ENCODE results near the gene R3HDM2.

Gene R3HDM2

DNA sequence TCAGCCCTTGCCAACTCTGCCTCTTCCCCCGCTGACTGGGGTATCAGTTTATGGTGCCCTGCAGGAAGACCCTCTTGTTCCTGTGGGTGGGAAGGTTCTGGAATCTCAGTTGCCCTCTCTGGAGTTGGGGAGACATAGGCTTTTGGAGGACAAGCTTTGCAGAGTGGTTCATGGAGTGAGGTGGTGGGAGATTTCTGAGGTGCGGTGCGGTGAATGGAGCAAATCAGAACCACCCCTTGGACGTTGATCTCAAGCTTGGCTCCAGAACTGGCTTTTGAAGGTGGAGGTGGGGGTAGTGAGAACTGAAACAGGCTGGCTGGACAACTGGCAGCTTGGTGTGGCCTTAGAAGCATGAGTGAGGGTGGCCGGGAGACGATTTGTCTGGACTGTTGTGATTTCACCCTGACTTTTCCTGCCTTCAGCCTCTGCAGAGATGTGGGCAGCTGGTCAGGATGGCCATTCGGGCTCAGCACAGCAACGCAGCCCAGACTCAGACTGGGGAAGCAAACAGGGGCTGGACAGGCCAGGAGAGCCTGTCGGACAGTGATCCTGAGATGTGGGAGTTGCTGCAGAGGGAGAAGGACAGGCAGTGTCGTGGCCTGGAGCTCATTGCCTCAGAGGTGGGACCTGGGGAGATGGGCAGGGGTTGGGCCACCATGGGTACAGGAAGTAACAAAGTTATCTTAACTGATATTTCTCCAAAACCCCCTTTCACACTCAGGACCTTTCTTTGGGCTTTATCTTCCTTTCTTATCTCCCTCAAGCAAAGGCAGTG lies 200.3 kb downstream of the R3HDM2 start:
- no peak for TF ChIP-seq GATA2 (IDR thresholded peaks at IDR 0.05; ENCODE audit: low read depth, low read length)

DNA sequence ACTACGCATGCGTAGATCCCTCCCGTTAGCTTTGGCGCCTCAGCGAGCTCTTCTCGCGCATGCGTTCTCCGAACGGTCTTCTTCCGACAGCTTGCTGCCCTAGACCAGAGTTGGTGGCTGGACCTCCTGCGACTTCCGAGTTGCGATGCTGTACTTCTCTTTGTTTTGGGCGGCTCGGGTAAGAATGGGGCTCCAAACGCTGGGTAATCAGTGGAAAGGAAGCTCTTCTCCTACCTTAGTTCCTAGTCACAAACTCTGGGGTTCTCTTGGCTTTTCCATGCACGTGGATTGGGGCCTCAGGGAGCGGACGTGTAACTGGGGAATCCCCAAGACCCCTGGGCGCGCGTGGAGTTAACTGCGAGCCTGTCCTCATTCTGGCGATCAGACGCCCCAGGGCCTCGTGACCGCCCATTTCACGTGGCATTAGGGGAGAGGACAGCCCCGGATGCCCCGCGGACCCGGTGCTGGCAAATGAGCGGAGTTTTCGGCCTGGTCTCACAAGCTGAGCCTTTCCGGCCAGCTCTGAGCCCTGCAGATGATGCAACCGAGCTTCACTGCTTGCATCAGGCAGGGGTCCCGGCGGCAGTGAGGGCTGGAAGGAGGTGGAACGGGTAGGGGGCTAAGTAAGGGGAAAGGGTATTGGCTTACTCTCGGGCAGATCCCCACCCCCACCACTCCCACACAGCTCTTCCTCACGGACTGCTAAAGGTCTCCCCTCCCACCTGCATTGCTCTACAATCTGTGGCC lies 201.0 kb downstream of the R3HDM2 start, which contains the start of gene SHMT2:
TSS of gene SHMT2 (plus strand) at position 78 of the 747 bp plus-strand sequence. CDS start at position 146, 68 bp downstream.
- TF ChIP-seq GATA3 (IDR thresholded peaks at IDR 0.05; ENCODE audit: low read depth, low read length) = no peak
- TF ChIP-seq GATA2 (IDR thresholded peaks at IDR 0.05; ENCODE audit: low read depth, low read length) = no peak

DNA sequence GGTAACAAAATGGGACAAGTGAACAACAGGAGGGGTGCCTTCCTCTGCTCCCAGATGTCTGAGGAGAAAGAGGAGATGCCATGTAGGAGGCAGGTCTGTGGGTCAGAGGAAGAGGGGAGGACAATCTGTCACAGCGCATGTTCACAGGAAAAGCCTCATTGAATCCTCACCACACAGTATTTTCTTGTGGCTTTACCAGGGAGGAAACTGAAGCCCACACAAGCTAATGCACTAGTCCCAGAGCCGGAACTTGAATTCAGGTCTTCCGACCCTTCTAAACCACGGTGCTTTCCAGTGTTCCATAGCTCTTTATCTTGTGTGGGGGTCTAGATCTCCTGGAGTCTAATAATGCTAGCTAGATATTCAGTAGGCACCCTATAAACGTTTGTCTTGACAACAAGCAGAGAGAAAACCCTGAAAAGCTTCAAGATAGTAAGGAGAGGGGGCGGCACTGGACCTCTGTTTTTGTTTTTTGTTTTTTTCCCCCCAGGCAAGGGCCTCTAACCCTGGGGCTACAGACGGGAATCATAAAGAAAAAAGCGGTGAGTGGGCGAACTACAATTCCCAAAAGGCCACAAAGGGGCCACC lies 201.7 kb downstream of the R3HDM2 start:
- TF ChIP-seq GATA3 (IDR thresholded peaks at IDR 0.05; ENCODE audit: low read depth, low read length) = no peak
- TF ChIP-seq GATA2 (IDR thresholded peaks at IDR 0.05; ENCODE audit: low read depth, low read length) = no peak

DNA sequence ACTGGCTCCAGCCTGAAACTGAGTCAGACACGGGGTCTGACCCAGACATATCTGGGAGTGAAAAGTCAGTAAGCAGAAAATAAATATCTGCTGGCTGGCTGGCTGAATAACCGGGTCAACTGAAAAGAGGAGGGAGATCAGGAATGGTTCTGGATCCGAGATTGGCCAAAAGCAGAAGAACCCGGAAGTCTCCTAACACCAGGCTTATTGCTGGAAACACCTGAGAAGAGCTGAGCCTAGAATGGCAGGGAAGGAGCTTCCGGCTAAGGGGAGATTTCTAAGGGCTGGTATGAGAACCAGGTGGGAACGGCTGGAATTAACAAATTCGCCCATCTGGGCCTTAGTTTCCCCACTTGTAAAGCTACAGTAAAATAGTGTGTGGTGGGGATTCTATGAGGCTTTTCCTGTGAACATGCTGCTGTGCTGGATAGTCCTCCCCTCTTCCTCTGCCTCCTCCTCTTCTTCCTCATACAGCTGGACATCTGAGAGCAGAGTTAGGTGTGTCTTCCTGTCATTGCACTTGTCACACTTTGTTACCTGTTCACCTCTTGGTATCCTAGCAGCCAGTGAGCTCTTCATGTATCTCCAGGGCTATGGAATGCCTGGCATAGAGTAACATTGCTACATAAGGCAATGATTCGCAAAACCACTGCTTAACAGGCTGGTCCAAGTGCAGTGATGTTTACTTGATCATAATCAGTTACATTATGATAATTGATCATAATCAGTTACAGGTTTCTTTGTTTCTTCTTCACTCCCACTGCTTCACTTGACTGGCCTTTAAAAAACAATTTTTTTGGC lies 203.3 kb downstream of the R3HDM2 start:
- TF ChIP-seq GATA3 (IDR thresholded peaks at IDR 0.05; ENCODE audit: low read depth, low read length) (no peak), GATA2 (IDR thresholded peaks at IDR 0.05; ENCODE audit: low read depth, low read length) (no peak)

- TF ChIP-seq GATA2 (IDR thresholded peaks at IDR 0.05; ENCODE audit: low read depth, low read length) = no peak
- no peak for TF ChIP-seq GATA3 (IDR thresholded peaks at IDR 0.05; ENCODE audit: low read depth, low read length)
Observed at GRCh38 chr12:57226588-57227314, 204.1 kb downstream of the R3HDM2 start.

- no peak for TF ChIP-seq GATA3 (IDR thresholded peaks at IDR 0.05; ENCODE audit: low read depth, low read length)
- no peak for TF ChIP-seq GATA2 (IDR thresholded peaks at IDR 0.05; ENCODE audit: low read depth, low read length)
Observed at GRCh38 chr12:57225680-57226210, 205.1 kb downstream of the R3HDM2 start.

DNA sequence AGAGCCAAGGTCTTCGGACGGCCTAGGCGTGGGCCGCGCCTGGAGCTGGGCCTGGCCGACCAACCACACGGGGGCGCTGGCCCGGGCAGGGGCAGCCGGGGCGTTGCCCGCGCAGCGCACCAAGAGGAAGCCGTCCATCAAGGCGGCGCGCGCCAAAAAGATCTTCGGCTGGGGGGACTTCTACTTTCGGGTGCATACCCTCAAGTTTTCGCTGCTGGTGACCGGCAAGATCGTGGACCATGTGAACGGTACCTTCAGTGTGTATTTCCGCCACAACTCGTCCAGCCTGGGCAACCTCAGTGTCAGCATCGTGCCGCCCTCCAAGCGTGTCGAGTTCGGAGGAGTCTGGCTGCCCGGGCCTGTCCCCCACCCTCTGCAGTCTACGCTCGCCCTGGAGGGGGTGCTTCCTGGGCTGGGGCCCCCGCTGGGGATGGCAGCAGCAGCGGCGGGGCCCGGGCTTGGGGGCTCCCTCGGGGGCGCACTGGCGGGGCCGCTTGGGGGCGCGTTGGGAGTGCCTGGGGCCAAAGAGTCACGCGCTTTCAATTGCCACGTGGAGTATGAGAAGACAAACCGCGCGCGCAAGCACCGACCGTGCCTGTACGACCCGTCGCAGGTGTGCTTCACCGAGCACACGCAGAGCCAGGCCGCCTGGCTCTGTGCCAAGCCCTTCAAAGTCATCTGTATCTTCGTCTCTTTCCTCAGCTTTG lies 205.7 kb downstream of the R3HDM2 start:
- TF ChIP-seq GATA2 (IDR thresholded peaks at IDR 0.05; ENCODE audit: low read depth, low read length) = no peak
- TF ChIP-seq GATA3 (IDR thresholded peaks at IDR 0.05; ENCODE audit: low read depth, low read length) = no peak

DNA sequence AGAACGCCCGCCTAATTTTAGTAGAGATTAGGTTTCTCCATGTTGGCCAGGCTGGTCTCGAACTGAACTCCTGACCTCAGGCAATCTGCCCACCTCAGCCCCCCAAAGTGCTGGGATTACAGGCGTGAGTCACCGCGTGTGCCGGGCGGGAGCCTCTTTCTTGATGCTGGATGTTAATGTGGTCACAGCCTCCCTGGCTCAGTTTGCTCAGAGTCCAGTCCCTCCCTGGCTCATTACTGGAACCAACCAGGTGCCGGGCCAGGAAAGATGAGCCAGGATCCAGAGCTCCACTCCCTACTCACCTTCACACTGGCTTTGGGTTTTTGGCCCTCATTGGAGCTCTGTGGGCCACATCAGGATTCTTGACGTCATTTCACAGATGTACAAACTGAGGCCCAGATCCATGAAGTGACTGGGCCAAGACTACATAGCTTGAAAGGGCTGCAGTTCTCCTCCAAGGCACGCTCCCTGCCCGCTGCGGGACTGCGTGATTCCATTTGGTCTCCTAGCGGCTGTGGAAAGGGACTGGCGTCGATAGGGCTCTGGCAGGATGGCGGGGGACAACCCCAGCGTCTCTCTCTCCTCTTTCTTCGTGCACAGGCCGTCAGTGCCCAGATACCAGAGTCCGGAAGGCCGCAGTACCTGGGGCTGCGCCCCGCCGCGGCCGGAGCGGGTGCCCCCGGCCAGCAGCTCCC lies 206.4 kb downstream of the R3HDM2 start:
- TF ChIP-seq GATA2 (IDR thresholded peaks at IDR 0.05; ENCODE audit: low read depth, low read length) (no peak), GATA3 (IDR thresholded peaks at IDR 0.05; ENCODE audit: low read depth, low read length) (no peak)

DNA sequence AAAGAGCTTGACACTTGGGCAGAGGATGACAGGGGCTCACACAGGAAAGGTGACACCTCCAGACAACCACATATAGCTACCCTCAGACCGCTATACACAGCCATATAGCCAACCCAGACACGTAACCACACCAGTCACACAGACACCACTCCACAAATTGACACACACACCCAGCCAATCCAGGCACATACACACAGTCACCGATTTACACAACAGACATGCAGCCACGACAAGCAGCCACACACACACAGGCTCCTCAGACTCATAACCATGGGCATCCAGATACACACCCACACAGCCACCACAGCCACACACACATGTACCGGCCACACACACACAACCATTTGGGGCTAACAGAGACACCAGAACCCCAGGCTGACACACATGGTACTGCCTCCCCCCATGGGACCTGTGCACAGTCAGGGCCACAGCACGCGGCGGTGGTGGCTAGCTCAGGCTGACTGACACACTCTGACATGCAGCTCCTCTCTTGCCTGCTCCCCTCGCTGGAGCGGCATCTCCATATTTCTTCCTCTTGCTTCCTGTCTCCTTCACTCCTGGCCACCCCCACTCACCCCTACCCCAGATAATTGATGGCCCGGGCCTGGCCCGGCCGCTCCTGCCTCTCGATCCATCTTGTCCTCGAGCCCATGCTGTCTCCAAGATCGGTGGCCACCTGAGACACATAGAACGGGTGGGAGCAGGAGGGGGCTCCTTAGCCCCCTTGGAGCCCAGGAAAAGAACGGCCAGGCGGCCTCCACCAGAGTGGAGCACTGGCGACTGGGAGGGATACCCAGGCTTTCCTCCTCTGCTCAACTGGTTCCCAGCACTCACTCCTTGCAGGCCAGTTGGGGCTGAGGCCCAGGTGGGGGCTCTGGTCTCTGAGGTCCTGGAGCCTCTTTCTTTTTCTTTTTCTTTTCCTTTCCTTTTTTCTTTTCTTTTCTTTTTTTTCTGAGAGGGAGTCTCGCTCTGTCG lies 207.4 kb downstream of the R3HDM2 start:
- no peak for TF ChIP-seq GATA2 (IDR thresholded peaks at IDR 0.05; ENCODE audit: low read depth, low read length)
- TF ChIP-seq GATA3 (IDR thresholded peaks at IDR 0.05; ENCODE audit: low read depth, low read length) = no peak

GRCh38 chr12:57222286-57223190 lies 208.3 kb downstream of the R3HDM2 start:
- TF ChIP-seq GATA2 (IDR thresholded peaks at IDR 0.05; ENCODE audit: low read depth, low read length) = no peak
- TF ChIP-seq GATA3 (IDR thresholded peaks at IDR 0.05; ENCODE audit: low read depth, low read length) = no peak

Data from SH-SY5Y (cell line).